HG03025 (cell line): ENCODE results near the gene TCEAL1.

Source experiments
- ATAC-seq: cut with Tn5 transposase; IDR thresholded peaks from one replicate; pipeline ENCODE4 v1.9.1; 2021; ENCODE audit warnings: mild to moderate bottlenecking, moderate library complexity; ENCODE audit not compliant: unreplicated experiment, low FRiP score

TCEAL1 gene

DNA sequence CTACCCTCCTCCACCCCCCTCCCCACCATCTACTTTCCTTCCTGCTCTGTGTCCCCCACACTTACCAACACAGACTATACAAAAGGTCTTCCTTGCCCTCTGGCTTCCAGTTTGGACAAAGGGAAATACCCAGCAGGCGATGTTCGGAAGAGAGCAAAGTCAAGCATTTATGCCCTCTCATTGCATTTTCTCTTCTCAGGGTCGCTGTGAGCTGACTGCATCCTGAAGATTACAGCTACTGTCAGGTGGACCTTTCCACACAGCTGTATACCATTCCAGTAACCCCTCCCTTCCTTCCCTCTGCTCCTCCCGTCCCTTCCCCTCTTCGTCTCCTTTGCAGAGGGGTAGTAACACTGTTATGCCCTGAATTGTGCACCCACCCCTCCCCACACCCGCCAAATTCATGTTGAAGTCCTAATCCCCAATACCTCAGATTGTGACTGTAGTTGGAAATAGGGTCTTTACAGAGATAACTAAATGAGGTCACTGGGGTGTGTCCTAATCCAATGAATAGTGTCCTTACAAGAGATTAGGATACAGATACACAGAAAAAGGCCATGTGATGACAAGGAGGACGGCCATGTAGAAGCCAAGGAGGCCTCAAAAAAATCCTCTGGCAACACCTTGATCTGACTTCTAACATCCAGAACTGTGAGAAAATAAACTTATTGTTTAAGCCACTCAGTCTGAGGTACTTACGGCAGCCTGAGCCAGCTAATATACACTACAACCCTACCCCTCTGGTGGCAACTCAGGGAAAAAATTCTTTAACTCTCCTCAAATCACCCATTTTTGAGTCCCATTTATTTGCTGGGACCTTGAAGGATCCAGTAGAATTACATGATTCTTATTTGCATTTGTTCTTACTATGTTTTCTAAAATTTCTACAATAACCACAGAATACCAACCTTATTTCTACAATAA is 46.0 kb downstream of the TCEAL1 start:
- ATAC-seq = no peak

- ATAC-seq = no peak
These were observed 49.6 kb downstream of the TCEAL1 start for GRCh38 chrX:103678199-103678993.
